Adipose tissue (tissue), 3 donors: ENCODE data around the gene SMYD4. TPM values are rescaled to one million over a fixed set of nuclear protein-coding genes. Genes with fewer than 3 reads are reported as not detected.
"Not testable (repeated sequence)": the region's sequence is repeated elsewhere in the genome, so short reads cannot be mapped to it uniquely, and the experiment has no call there.

Experiments
- H3K27ac ChIP-seq: one replicate; pipeline ENCODE4 v1.5.1; 2013; ENCODE audit warnings: low read depth, low read length
- WGBS, 3 donors: extraction: QIAGEN DNeasy Blood & Tissue Kit; methylation state at CpG; one replicate each; pipeline ENCODE4 v1.1.7; 2013; 5-methylcytosine and 5-hydroxymethylcytosine counted together
- polyA plus RNA-seq, 3 donors: library from polyadenylated mRNA; stranded (reverse); fragments of 200-250 nt; gene quantifications; one replicate each; pipeline ENCODE4 v1.2.3, GENCODE V29; 2013
- donor health status: healthy with polysubstance abuse.
- donor health status: Bipolar disorder and iron deficiency.
- donor health status: healthy.

The SMYD4 gene
- polyA plus RNA-seq, 3 donors: 4.8 to 12.8 (median 8.3) TPM

DNA sequence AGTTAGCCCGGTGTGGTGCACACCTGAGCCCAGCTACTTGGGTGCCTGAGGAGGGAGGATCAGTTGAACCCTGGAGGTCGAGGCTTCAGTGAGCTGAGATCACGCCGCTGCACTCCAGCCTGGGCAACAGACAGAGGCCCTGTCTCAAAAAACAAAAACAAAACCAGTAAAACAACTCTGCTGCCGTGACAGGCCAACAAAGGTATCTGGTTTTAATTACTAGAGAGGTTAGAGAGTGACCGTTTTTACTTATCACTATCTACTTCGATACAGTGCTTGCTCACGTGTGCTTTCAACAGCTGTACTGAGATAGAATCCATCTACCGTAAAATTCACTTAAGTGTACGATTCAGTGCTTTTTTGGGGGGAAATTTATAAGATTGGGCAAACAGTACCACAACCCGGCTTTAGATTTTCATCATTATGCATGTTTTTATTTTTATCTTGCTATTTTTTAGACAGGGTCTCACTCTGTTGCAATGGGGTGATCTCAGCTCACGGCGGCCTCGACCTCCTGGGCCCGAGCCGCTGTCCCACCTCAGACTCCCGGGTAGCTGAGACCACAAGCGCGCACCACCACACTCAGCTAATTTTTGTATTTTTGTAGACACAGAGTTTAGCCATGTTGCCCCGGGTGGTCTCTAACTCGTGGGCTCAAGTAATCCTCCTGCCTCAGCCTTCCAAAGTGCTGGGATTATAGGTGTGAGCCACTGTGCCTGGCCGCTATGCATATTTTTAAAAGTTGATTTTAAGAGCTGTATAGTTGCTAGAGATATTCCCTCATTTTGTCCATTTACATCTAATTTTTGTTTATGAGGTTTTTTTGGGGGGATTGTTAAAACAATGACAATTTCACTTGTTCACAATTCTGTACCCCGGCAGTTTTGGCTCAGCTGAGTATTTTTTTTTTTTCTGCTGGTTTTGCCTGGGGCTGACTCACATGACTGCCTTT, 36.9 kb downstream of the SMYD4 start:
- WGBS, 3 donors: 87 to 90% (median 88%) methylated on average over 23 of the region's 23 CpGs

DNA sequence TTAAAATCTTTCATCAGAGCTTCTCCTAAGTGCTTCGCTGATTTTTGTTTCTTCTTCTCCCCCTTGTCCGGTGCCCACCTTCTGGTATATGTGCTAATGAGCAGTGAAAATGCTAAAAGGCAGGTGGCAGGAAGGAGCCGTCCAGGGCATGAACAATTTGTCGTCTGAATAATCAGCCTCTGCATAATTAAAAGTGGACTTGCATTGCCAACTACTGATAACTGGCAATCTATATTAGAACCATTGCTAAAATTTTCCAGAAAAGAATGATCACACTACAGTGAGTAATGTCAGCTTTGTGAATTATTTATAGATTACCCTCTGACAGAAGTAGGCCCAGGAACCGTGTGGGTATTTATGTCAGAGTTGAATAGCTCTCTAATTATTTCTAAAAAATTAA, 39.8 kb downstream of the SMYD4 start:
- WGBS, 3 donors: 53 to 65% (median 65%) methylated on average over 5 of the region's 5 CpGs

More for the DNA sequence above, 36.9 kb downstream of the SMYD4 start:
- no peak overlapping the region for H3K27ac ChIP-seq

GRCh38 chr17:1787301-1787902, 42.3 kb downstream of the SMYD4 start:
- H3K27ac ChIP-seq: peak overlapping the region; percentile 81
- WGBS, 3 donors: 65 to 82% (median 73%) methylated on average over 16 of the region's 16 CpGs

More for the DNA sequence above, 39.8 kb downstream of the SMYD4 start:
- no peak overlapping the region for H3K27ac ChIP-seq

DNA sequence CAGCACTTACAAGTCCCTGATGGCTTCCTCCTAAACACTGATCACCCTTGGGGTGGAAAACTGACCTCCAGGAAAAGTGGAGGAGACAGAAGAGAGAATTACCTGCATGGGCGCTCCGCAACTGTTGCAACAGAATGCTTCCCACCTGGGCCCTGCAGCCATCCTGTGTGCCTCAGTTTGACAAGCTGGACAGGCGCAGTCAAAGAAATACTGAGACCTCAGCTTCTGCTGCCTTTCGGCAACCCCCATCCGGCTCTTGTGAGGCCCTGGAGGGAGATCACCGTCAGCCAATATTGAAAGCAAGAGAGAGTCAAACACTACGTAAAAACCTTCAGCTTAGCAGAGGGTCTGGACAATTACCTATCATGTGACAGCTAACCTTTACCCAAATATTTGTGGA, 43.0 kb downstream of the SMYD4 start:
- no peak overlapping the region for H3K27ac ChIP-seq
- WGBS, 3 donors: 66 to 81% (median 76%) methylated on average over 7 of the region's 7 CpGs

GRCh38 chr17:1785930-1786329, 43.8 kb downstream of the SMYD4 start:
- H3K27ac ChIP-seq: no peak overlapping the region
- 43 to 73% (median 50%) methylated on average over 4 of the region's 4 CpGs for WGBS, 3 donors

GRCh38 chr17:1783834-1784611, 45.7 kb downstream of the SMYD4 start:
- 43 to 61% (median 46%) methylated on average over 16 of the region's 16 CpGs for WGBS, 3 donors
- H3K27ac ChIP-seq: peak overlapping the region; percentile 99

DNA sequence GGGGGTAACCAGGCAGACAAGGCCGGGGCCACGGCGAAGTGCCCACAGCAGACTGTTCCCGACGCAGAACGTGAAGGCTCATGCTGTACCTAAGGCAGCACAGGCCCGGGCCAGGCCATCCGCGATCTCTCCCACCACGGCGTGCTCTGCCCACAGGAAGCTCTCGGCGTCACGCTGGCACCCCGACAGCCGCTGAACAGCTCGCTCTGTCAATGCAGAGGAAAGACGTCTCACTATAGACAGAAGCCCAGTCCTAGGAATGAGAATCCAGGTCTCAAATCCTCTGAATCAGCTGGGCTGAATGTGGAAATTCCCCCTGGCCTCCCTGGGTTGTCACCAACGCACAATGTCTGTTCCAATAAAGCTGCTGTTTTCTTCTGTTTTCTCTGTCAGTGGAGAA, 46.4 kb downstream of the SMYD4 start:
- 53 to 88% (median 58%) methylated on average over 19 of the region's 19 CpGs for WGBS, 3 donors
- H3K27ac ChIP-seq: peak overlapping the region; percentile 99

- H3K27ac ChIP-seq: peak overlapping the region; percentile 32
- 49 to 70% (median 68%) methylated on average over 6 of the region's 6 CpGs for WGBS, 3 donors
Measured at GRCh38 chr17:1782171-1782567, 47.5 kb downstream of the SMYD4 start.

- WGBS, 3 donors: 31 to 62% (median 43%) methylated on average over 8 of the region's 8 CpGs
- no peak overlapping the region for H3K27ac ChIP-seq
Measured at GRCh38 chr17:1779571-1780131, 50.1 kb downstream of the SMYD4 start.

DNA sequence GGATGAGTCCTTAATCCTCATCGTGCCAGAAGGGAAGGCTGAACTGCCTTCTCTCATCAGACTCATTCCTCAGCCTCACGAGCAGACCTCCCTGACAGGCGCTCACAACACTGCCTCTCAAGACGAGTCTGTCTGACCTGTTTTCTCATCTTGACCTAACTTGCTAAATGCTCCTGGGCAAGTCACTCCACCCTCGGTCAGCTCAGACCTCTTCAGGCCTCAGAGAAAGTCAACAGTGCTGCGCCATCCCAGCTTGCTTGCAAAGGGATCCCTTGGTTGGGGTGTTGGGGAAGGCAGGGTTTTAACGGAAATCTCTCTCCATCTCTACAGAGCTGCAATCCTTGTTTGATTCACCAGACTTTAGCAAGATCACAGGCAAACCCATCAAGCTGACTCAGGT, 52.8 kb downstream of the SMYD4 start:
- WGBS, 3 donors: 90 to 94% (median 94%) methylated on average over 7 of the region's 7 CpGs
- H3K27ac ChIP-seq: no peak overlapping the region

DNA sequence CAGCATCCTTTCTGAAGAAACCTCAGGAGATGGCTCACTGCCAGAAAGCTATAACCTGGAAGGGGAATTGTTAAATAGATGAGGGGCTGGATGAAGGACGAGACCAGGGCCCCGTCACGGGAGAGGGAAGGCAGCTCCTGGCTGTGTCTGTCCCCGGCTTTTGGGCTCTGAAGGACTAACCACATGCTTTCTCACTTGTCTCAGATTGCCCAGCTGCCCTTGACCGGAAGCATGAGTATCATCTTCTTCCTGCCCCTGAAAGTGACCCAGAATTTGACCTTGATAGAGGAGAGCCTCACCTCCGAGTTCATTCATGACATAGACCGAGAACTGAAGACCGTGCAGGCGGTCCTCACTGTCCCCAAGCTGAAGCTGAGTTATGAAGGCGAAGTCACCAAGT, 53.4 kb downstream of the SMYD4 start:
- peak overlapping the region; percentile 6 for H3K27ac ChIP-seq
- WGBS, 3 donors: 84 to 88% (median 87%) methylated on average over 10 of the region's 10 CpGs

DNA sequence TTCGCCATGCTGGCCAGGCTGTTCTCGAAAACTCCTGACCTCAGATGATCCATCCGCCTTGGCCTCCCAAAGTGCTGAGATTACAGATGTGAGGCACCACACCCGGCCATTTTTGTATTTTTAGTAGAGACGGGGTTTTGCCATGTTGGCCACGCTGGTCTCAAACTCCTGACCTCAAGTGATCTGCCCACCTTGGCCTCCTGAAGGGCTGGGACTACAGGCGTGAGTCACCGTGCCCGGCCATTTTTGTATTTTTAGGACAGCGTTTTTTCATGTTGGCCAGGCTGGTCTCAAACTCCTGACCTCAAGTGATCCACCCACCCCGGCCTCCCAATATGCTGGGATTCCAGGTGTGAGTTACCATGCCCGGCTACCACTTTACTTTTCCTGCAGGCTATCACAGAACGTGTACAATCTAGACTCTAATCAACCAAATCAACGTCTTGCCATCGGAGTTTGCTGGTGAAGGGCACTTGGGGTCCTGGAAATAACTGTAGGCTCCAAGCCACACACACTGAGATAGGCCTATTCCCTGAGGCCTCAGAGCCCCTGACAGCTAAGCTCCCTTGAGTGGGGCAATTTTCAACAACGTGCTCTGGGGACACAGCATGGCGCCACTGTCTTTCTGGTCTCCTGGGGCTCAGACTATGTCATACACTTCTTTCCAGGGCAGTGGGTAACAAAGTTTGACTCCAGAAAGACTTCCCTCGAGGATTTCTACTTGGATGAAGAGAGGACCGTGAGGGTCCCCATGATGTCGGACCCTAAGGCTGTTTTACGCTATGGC, 55.1 kb downstream of the SMYD4 start:
- WGBS, 3 donors: 82 to 89% (median 89%) methylated on average over 21 of the region's 21 CpGs
- H3K27ac ChIP-seq: no peak overlapping the region

- H3K27ac ChIP-seq: no peak overlapping the region
- WGBS, 3 donors: 32 to 49% (median 32%) methylated on average over 7 of the region's 7 CpGs
Measured at GRCh38 chr17:1773696-1774181, 56.0 kb downstream of the SMYD4 start.

DNA sequence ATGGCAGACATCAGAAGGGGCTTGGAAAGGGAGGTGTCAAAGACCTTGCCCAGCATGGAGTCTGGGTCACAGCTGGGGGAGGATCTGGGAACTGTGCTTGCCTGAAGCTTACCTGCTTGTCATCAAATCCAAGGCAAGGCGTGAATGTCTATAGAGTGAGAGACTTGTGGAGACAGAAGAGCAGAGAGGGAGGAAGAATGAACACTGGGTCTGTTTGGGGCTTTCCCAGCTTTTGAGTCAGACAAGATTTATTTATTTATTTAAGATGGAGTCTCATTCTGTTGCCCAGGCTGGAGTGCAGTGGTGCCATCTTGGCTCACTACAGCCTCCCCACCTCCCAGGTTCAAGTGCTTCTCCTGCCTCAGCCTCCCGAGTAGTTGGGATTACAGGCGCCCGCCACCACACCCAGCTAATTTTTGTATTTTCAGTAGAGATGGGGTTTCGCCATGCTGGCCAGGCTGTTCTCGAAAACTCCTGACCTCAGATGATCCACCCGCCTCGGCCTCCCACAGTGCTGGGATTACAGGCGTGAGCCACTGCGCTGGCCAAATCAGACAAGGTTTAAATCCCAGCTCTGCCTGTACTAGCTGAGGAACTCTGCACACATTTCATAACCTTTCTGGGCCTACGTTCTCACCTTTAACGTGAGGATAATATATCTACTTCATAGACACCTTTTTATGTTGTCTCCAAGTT, 56.6 kb downstream of the SMYD4 start:
- 64 to 70% (median 67%) methylated on average over 12 of the region's 12 CpGs for WGBS, 3 donors
- H3K27ac ChIP-seq: not testable (repeated sequence)

DNA sequence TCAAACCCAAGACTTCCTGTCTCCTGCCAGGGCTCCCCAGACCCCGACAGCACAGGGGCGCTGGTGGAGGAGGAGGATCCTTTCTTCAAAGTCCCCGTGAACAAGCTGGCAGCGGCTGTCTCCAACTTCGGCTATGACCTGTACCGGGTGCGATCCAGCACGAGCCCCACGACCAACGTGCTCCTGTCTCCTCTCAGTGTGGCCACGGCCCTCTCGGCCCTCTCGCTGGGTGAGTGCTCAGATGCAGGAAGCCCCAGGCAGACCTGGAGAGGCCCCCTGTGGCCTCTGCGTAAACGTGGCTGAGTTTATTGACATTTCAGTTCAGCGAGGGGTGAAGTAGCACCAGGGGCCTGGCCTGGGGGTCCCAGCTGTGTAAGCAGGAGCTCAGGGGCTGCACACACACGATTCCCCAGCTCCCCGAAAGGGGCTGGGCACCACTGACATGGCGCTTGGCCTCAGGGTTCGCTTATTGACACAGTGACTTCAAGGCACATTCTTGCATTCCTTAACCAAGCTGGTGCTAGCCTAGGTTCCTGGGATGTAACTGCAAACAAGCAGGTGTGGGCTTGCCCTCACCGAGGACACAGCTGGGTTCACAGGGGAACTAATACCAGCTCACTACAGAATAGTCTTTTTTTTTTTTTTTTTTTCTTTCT, 59.8 kb downstream of the SMYD4 start:
- no peak overlapping the region for H3K27ac ChIP-seq
- 38 to 61% (median 57%) methylated on average over 21 of the region's 21 CpGs for WGBS, 3 donors

DNA sequence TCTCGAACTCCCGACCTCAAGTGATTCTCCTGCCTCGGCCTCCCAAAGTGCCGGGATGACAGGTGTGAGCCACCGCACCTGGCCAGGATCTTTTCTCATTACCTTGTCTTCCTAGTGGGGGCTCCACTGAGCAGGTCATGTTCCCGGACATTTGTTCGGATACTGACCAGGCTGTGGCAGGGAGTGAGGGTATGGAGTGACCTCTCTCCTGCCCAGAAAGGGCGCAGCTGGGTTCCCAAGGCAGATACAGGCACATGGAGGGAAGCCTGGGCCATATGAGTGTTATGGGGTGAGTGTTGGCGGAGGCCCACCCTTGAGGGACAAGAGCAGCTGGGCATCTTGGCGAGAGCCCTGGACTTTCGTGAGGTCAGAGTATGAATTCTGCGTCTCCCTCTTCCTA, 62.3 kb downstream of the SMYD4 start:
- WGBS, 3 donors: 85 to 92% (median 88%) methylated on average over 12 of the region's 12 CpGs
- no peak overlapping the region for H3K27ac ChIP-seq
